Left renal cortex interstitium (tissue), 4 donors: Measurements from ENCODE around the gene SF3A1. TPM values are rescaled to one million over a fixed set of nuclear protein-coding genes. Genes with fewer than 3 reads are reported as not detected.
A peak's percentile ranks its signal among the peaks of the same experiment; 100 is the strongest.
"Not testable (repeated sequence)": the region's sequence is repeated elsewhere in the genome, so short reads cannot be mapped to it uniquely, and the experiment has no call there.

Experiments used
- DNase-seq, 4 donors: peaks; one replicate each; pipeline ENCODE4 v3.0.0-alpha.2; 2013; ENCODE audit warnings: low read depth in 4 of 4, low spot score in 2 of 4, missing footprints in 1 of 4
- polyA plus RNA-seq, 4 donors: library from polyadenylated mRNA; unstranded; fragments of 120-200 nt; gene quantifications; one replicate each; pipeline ENCODE4 v1.2.1, GENCODE V29; 2013; ENCODE audit not compliant: insufficient read length in 4 of 4

Gene SF3A1
- polyA plus RNA-seq, 4 donors, result 129 to 168 (median 150) TPM

- DNase-seq, result peak in 1 of 4 donors; percentile 30
Measured at GRCh38 chr22:30357236-30357570, 509 bp upstream of the SF3A1 start.

- DNase-seq, result no peak
Measured at GRCh38 chr22:30354644-30355043, 2.0 kb downstream of the SF3A1 start.

GRCh38 chr22:30351226-30351625 is 5.5 kb downstream of the SF3A1 start:
- no peak for DNase-seq

- no peak for DNase-seq
Measured at GRCh38 chr22:30348809-30349208, 7.9 kb downstream of the SF3A1 start.

GRCh38 chr22:30348404-30348803 is 8.3 kb downstream of the SF3A1 start:
- no peak for DNase-seq

GRCh38 chr22:30347255-30347892 is 9.3 kb downstream of the SF3A1 start:
- no peak for DNase-seq

GRCh38 chr22:30344447-30345200 is 12.1 kb downstream of the SF3A1 start:
- DNase-seq, result no peak

- no peak for DNase-seq
Measured at GRCh38 chr22:30340911-30341685, 15.6 kb downstream of the SF3A1 start.

- DNase-seq, result no peak
Measured at GRCh38 chr22:30338802-30339201, 17.9 kb downstream of the SF3A1 start.

GRCh38 chr22:30338341-30338740 is 18.4 kb downstream of the SF3A1 start:
- not testable (repeated sequence) for DNase-seq

- DNase-seq, result no peak
Measured at GRCh38 chr22:30337461-30337778, 19.3 kb downstream of the SF3A1 start.

- DNase-seq, result no peak
Measured at GRCh38 chr22:30336752-30337460, 19.8 kb downstream of the SF3A1 start.

- DNase-seq, result no peak
Measured at GRCh38 chr22:30335236-30335635, 21.5 kb downstream of the SF3A1 start.

GRCh38 chr22:30334646-30335045 is 22.0 kb downstream of the SF3A1 start:
- no peak for DNase-seq

GRCh38 chr22:30333707-30334087 is 23.0 kb downstream of the SF3A1 start:
- no peak for DNase-seq

GRCh38 chr22:30332994-30333706 is 23.5 kb downstream of the SF3A1 start:
- DNase-seq, result no peak

- DNase-seq, result no peak
Measured at GRCh38 chr22:30332551-30332950, 24.1 kb downstream of the SF3A1 start.

- no peak for DNase-seq
Measured at GRCh38 chr22:30328466-30329049, 28.1 kb downstream of the SF3A1 start.

- DNase-seq, result no peak
Measured at GRCh38 chr22:30327864-30328345, 28.8 kb downstream of the SF3A1 start.
